NCI-H2171 (cell line): ENCODE measurements around the gene CCDC149.
"Not testable (repeated sequence)": the region's sequence is repeated elsewhere in the genome, so short reads cannot be mapped to it uniquely, and the experiment has no call there.

ENCODE experiments used
- DNase-seq: peaks from one replicate; lab custom pipeline; 2025; lab: John Stamatoyannopoulos, UW

CCDC149 gene

GRCh38 chr4:24915121-24915922, 2.5 kb upstream of the CCDC149 start:
- DNase-seq, result peak; percentile 0

DNA sequence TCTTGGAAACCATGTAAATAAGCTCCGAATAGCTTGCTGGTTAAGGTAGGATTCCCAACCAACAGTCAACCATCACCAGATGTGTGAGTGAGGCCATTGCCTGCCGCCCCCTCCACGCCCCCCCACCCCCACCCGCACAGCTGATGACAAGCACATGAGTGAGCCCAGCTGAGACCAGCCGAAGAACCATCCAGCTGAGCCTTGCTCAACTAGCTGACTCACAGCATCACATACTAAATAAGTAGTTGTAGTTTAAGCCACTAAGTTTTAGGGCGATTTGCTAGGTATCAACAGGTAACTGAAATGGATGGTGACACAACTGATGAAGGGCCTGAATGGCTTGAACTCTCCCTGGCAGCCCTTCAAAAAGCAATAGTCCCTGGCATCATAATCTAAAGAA, 1.6 kb upstream of the CCDC149 start:
- DNase-seq, result no peak

GRCh38 chr4:24913119-24913485, 260 bp upstream of the CCDC149 start:
- no peak for DNase-seq

DNA sequence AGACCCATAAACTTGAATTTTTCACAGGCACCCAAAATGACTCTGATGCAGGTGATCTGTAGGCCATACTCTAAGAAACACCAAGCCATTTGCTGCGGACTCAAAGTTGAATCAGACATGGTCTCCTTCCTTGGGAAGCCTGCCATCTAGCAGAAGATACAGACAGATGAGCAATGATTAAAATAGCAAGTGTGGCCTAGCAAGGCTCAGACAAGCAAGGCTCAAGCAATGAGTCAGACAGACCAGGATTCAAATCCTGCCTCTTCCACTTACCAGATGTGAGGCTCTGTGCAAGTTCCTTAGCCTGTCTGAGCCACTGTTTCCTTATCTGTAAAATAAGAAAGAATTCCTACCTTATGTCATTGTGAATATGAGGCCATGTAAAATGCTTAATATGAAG, 2.3 kb downstream of the CCDC149 start:
- no peak for DNase-seq

DNA sequence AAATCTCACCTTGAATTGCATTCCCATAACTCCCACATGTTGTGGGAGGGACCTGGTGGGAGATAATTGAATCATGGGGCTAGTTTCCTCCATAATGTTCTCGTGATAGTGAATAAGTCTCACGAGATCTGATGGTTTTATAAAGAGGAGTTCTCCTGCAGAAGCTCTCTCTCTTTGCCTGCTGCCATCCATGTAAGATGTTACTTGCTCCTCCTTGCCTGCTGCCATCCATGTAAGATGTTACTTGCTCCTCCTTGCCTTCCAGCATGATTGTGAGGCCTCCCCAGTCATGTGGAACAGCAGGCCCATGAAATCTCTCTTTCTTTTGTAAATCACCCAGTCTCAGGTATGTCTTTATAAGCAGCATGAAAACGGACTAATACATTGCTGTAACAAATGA, 3.2 kb downstream of the CCDC149 start:
- not testable (repeated sequence) for DNase-seq

DNA sequence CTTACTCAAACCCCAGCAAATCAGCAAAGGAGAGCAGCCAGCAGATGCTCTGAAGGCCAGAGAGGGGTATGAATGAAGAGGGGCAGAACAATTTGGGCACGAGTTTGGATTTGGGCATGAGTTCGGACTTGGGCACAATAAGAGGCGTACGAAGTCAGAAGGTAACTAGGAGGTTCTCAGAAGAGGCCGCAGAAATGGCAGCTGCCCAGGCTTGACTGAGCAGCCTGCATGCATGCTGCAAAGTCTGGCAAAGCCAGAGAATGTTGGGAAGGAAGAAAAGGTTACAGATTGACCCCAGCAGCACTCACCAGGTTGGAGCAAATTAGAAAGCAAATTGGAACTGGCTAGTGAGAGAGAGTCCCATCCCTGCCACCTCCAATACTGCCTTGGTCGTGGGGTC, 15.2 kb downstream of the CCDC149 start:
- no peak for DNase-seq

GRCh38 chr4:24896977-24897376, 15.9 kb downstream of the CCDC149 start:
- DNase-seq, result no peak

DNA sequence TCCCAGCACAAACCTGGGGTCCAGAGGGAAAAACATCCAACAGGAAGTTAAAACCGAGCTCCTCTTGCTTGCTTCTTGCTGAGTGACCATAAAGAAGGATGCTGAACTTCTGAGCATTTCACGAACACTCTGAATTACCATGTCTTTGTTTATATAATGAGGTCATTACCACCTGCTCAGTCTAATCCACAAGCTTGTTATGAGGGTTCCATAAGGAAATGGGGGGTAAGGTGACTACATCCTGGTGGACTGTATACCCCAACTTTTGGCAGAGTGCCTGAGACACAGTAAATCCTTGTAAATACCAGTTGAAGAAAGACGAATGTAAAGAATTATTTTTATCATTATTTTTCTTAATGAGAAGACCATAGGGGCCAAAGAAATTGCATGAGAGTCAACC, 16.8 kb downstream of the CCDC149 start:
- DNase-seq, result no peak

- no peak for DNase-seq
Measured at GRCh38 chr4:24895461-24895860, 17.4 kb downstream of the CCDC149 start.

- DNase-seq, result no peak
Measured at GRCh38 chr4:24894846-24895245, 18.0 kb downstream of the CCDC149 start.

DNA sequence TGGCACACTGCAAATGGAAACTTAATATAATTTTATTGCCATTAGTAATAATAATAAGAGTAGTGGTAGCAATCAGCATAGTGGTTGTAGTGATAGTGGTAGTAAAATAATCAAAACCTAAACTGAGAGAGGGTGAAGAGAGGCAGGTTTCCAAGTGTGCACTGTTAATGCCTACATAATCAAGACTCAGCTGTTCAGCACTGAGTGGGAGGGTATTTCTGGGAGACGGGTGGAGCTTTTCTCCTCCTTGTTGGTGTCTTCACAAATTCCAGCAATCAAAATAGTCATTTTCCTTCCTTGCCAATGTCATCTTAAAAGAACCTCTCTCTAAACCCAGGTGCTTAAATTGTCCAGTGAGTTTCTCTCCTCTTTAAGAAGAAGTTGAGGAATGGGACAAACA, 18.6 kb downstream of the CCDC149 start:
- no peak for DNase-seq

DNA sequence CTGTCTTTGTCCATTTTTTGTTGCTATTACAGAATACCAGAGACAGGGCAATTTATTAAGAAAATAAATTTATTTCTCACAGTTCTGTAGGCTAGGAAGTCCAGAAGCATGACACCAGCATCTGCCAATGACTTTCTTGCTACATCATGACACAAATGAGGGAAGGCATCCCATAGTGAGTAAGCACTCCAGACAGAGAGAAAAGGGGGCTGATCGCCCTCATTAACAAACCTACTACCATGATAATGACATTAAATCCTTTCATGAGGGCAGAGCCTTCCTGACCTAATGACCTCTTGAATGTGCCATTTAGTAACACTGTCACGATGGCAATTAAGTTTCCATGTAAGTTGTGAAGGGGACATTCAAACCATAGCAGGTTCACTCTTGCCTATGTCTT, 20.1 kb downstream of the CCDC149 start:
- DNase-seq, result no peak

- DNase-seq, result no peak
Measured at GRCh38 chr4:24892278-24892677, 20.6 kb downstream of the CCDC149 start.

- DNase-seq, result no peak
Measured at GRCh38 chr4:24890561-24891126, 22.2 kb downstream of the CCDC149 start.

DNA sequence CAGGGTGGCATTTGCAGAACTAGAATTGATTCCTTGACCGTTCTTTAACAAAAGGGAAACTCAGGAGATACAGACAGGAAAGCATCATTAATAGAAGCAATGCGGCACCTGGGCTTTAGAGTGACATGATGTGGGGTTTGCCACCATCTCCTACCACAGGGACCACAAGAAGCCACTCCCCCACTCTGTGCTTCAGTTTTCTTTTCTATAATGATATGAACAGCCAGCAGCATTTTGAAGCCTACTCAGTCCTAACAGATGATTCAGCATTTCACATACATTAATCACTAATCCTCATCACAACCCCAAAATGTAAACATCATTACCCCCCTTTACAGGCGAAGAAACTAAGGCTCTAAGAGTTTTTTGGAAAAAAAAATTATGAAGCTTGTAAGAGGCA, 22.9 kb downstream of the CCDC149 start:
- no peak for DNase-seq

GRCh38 chr4:24888475-24889344, 24.1 kb downstream of the CCDC149 start:
- DNase-seq, result no peak

GRCh38 chr4:24887881-24888430, 24.9 kb downstream of the CCDC149 start:
- no peak for DNase-seq

DNA sequence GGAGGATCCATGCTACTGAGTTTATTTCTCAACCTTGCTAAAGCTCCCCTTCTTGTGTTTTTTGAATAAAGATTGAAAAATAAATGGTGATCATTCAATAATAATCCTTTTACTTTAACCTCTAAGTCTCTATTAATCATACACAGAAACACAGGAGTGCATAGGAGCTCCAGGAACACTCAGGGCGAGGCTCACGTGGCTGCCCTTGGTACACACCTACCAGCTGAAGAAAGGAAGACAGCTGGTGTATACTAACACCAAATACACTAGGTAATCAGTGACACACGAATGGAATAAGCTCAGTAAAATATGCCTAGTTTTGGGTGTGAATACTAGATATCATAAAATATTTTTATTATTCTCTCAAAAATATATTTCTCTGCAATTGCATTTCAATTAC, 26.2 kb downstream of the CCDC149 start:
- DNase-seq, result no peak

GRCh38 chr4:24885342-24885741, 27.5 kb downstream of the CCDC149 start:
- DNase-seq, result no peak

DNA sequence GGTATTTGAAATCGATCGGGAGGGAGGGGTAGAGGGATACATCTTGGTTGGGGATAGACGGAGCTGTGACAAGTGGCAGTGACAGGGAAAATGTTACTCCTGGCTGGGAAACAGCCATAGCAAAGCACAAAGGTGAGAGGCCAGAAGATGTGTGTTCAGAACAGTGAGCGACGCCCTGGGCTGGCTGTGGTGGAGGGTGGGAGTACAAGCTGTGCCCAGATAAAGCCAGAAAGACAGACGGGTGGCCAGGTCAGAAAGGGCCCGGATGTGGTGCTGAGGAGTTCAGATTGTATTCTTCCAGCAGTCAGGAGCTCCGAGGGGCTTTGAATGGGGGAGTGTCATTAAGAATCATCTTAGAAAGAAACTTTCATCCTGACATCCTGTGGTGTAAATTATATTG, 27.9 kb downstream of the CCDC149 start:
- no peak for DNase-seq

GRCh38 chr4:24881508-24882196, 31.2 kb downstream of the CCDC149 start:
- DNase-seq, result no peak

DNA sequence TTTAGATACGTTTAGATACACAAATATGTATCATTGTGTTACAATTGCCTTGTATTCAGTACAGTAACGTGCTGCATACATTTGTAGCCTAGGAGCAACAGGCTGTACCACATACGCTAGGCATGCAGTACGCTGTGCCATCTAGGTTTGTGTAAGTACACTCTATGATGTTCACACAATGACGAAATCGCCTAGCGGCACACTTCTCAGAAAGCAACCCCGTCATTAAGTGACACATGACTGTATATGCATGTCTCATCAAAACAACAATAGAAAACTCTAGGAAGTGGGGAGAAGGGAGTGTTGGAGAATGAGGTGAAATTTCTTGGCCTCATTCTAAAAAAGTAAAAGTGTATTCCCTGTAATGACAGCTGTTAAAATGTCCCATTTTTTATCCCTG, 32.7 kb downstream of the CCDC149 start:
- no peak for DNase-seq
